Measurements from ENCODE around the gene PACRG. TPM values are rescaled to one million over a fixed set of nuclear protein-coding genes. Genes with fewer than 3 reads are reported as not detected.

The PACRG gene
- total and polyA plus RNA-seq, 2 of the 13 experiments (the other 11 are each of a cell fraction or from before 2014, with no cell fraction given) = 0.13 TPM; not detected in 1

DNA sequence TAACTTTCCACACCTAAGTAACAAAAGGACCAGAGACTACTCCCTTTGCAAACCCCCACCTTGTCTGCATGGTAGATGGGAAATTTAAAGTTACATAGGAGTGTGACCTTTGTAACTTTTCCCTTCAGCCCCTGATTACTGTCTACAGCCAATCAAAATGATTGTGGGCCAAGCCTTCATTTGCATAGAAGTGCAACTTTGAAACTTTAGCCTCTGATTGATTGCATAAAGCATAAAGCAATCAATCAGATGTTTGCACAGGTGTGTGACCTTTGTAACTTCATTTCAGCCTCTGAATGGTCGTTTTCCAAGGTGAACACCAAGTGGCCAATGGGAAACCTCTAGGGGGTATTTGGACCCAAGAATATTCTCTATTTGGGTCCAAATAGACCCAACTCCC, 46.3 kb upstream of the PACRG start:
- in situ Hi-C loops (cut with HindIII; ENCODE audit: extremely low pct_ligation_motif_present, low pct_unique_long_range_greater_than_20kb) = no loop called here
- Histone ChIP-seq H2AFZ (ENCODE audit: low read length) (no peak overlapping the region), H3K9me3 (ENCODE audit: low read length) (peaks cover 12% of the 10 kb centered on the region; the same call in 1 of the 2 replicates), H3K4me1 (ENCODE audit: insufficient read depth, low read length) (peaks cover 11% of the 10 kb centered on the region), H3K4me2 (ENCODE audit: low read depth, low read length) (no peak overlapping the region), H3K27me3 (ENCODE audit: control insufficient read depth in 1 of 2, insufficient read depth in 2 of 2, low read length in 2 of 2) (no peaks in the 10 kb centered on the region), H3K4me3 (replicated peaks in 1 of 3; ENCODE audit: insufficient read depth in 1 of 3, low read depth in 2 of 3, low read length in 3 of 3) (no peak overlapping the region), H3K9ac (ENCODE audit: insufficient read depth, low read depth, low read length) (no peak overlapping the region), H3K79me2 (ENCODE audit: insufficient read depth, low read length) (no peaks in the 10 kb centered on the region), H3K27ac (ENCODE audit: extremely low read length, insufficient read depth, low read length) (no peak overlapping the region), H3K36me3 (replicated peaks in 1 of 2; ENCODE audit: control insufficient read depth in 1 of 2, insufficient read depth in 2 of 2, low read length in 2 of 2) (no peaks in the 10 kb centered on the region), H4K20me1 (ENCODE audit: insufficient read depth, low read length) (no peaks in the 10 kb centered on the region)
- no TSS peak for BruUV-seq (replicated peaks)
- FAIRE-seq (no peak), ATAC-seq (peak; percentile 96), DNase-seq (ENCODE audit: low spot score) (peak; percentile 34)
- WGBS (ENCODE audit: low lambda C conversion rate) = 5% methylated on average over 1 of the region's 1 CpG
- CTCF ChIA-PET (ENCODE audit: low intra/inter-chr PET ratio, low total read pairs) = no interaction called here
- intact Hi-C loops (cut with micrococcal nuclease; ENCODE audit: unreplicated experiment) = no loop called here
- POLR2A ChIA-PET = no interaction called here
- TF ChIP-seq AGO2 (optimal IDR thresholded peaks at IDR 0.05; ENCODE audit: low read depth, low read length) = no peak
- TF ChIP-seq SIN3B (IDR thresholded peaks at IDR 0.05; ENCODE audit: low read length) = no peak
- TF ChIP-seq CEBPB (IDR thresholded peaks at IDR 0.05; ENCODE audit: borderline replicate concordance, low read depth, low read length) = peak; percentile 63; the same call in 1 of the 2 replicates
- no peak for TF ChIP-seq MAFG (CRISPR knock-in tag; IDR thresholded peaks at IDR 0.05)
- no peak for TF ChIP-seq CCAR2 (optimal IDR thresholded peaks at IDR 0.05; ENCODE audit: low read depth, low read length)
- TF ChIP-seq, protein P1, sequence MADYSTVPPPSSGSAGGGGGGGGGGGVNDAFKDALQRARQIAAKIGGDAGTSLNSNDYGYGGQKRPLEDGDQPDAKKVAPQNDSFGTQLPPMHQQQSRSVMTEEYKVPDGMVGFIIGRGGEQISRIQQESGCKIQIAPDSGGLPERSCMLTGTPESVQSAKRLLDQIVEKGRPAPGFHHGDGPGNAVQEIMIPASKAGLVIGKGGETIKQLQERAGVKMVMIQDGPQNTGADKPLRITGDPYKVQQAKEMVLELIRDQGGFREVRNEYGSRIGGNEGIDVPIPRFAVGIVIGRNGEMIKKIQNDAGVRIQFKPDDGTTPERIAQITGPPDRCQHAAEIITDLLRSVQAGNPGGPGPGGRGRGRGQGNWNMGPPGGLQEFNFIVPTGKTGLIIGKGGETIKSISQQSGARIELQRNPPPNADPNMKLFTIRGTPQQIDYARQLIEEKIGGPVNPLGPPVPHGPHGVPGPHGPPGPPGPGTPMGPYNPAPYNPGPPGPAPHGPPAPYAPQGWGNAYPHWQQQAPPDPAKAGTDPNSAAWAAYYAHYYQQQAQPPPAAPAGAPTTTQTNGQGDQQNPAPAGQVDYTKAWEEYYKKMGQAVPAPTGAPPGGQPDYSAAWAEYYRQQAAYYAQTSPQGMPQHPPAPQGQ (CRISPR knock-in tag; IDR thresholded peaks at IDR 0.05; ENCODE audit: borderline replicate concordance) = no peak
- TF ChIP-seq TEAD3 (CRISPR knock-in tag; optimal IDR thresholded peaks at IDR 0.05; ENCODE audit: borderline replicate concordance) = no peak
- peak; percentile 84 for TF ChIP-seq HNF4A (CRISPR knock-in tag; IDR thresholded peaks at IDR 0.05)
- peak; percentile 43; the same call in 1 of the 2 replicates for TF ChIP-seq NFYB (CRISPR knock-in tag; IDR thresholded peaks at IDR 0.05)
- TF ChIP-seq, protein P2, sequence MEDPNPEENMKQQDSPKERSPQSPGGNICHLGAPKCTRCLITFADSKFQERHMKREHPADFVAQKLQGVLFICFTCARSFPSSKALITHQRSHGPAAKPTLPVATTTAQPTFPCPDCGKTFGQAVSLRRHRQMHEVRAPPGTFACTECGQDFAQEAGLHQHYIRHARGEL (CRISPR knock-in tag; IDR thresholded peaks at IDR 0.05) = no peak
- TF ChIP-seq, protein P3, sequence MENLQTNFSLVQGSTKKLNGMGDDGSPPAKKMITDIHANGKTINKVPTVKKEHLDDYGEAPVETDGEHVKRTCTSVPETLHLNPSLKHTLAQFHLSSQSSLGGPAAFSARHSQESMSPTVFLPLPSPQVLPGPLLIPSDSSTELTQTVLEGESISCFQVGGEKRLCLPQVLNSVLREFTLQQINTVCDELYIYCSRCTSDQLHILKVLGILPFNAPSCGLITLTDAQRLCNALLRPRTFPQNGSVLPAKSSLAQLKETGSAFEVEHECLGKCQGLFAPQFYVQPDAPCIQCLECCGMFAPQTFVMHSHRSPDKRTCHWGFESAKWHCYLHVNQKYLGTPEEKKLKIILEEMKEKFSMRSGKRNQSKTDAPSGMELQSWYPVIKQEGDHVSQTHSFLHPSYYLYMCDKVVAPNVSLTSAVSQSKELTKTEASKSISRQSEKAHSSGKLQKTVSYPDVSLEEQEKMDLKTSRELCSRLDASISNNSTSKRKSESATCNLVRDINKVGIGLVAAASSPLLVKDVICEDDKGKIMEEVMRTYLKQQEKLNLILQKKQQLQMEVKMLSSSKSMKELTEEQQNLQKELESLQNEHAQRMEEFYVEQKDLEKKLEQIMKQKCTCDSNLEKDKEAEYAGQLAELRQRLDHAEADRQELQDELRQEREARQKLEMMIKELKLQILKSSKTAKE (CRISPR knock-in tag; IDR thresholded peaks at IDR 0.05; ENCODE audit: borderline replicate concordance) = no peak
- peak; percentile 90 for TF ChIP-seq ZMYM4 (CRISPR knock-in tag; IDR thresholded peaks at IDR 0.05)
- no peak; the same call in 1 of the 2 replicates for TF ChIP-seq ESRRA (CRISPR knock-in tag; IDR thresholded peaks at IDR 0.05; ENCODE audit: low read depth)
- peak; percentile 42; the same call in 1 of the 2 replicates for TF ChIP-seq NFYC (CRISPR knock-in tag; IDR thresholded peaks at IDR 0.05)
- peak; percentile 43 for TF ChIP-seq NR2F6 (IDR thresholded peaks at IDR 0.05)
- no peak for TF ChIP-seq NR2F6 (CRISPR knock-in tag; IDR thresholded peaks at IDR 0.05)
- peak; percentile 44 for TF ChIP-seq NR2C2 (CRISPR knock-in tag; IDR thresholded peaks at IDR 0.05; ENCODE audit: borderline replicate concordance)
- TF ChIP-seq, protein P4, sequence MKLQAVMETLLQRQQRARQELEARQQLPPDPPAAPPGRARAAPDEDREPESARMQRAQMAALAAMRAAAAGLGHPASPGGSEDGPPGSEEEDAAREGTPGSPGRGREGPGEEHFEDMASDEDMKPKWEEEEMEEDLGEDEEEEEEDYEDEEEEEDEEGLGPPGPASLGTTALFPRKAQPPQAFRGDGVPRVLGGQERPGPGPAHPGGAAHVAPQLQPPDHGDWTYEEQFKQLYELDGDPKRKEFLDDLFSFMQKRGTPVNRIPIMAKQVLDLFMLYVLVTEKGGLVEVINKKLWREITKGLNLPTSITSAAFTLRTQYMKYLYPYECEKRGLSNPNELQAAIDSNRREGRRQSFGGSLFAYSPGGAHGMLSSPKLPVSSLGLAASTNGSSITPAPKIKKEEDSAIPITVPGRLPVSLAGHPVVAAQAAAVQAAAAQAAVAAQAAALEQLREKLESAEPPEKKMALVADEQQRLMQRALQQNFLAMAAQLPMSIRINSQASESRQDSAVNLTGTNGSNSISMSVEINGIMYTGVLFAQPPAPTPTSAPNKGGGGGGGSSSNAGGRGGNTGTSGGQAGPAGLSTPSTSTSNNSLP (IDR thresholded peaks at IDR 0.05; ENCODE audit: low read depth, low read length) = peak; percentile 74
